Keratinocyte (primary cell): ENCODE results near the gene PNPLA7. TPM values are rescaled to one million over a fixed set of nuclear protein-coding genes. Genes with fewer than 3 reads are reported as not detected.

Source experiments
- DNase-seq: peaks from one replicate; pipeline ENCODE4 v3.0.0-alpha.2; 2011; ENCODE audit warnings: low read depth, missing footprints, low spot score
- FAIRE-seq: peaks from 2 replicates; lab custom pipeline; 2011; peaks lifted over from hg19 to GRCh38; lab: Jason Lieb, UNC
- H2AFZ ChIP-seq: 2 replicates; pipeline ENCODE4 v1.6.0; 2012; ENCODE audit warnings: low read length, control low read depth, inconsistent platforms; ENCODE audit not compliant: control insufficient read depth
- H3K27ac ChIP-seq: 2 replicates; pipeline ENCODE4 v1.5.1; 2011; ENCODE audit warnings: low read length; ENCODE audit not compliant: control insufficient read depth, insufficient read depth
- H3K27me3 ChIP-seq: 3 replicates; pipeline ENCODE4 v1.6.0; 2011; ENCODE audit warnings: low read length; ENCODE audit not compliant: control insufficient read depth, insufficient read depth; ENCODE audit errors: extremely low read depth
- H3K36me3 ChIP-seq, 2 experiments: 2 replicates in 1 of 2; 3 replicates in 1 of 2; pipeline ENCODE4 v1.5.1; 2011; ENCODE audit warnings: low read length in 2 of 2, mild to moderate bottlenecking in 1 of 2; ENCODE audit not compliant: control insufficient read depth in 2 of 2, insufficient read depth in 2 of 2; ENCODE audit errors: extremely low read depth in 1 of 2
- H3K4me1 ChIP-seq: 3 replicates; pipeline ENCODE4 v1.5.1; 2011; ENCODE audit warnings: low read length; ENCODE audit not compliant: control insufficient read depth, insufficient read depth; ENCODE audit errors: extremely low read depth
- H3K4me2 ChIP-seq: 3 replicates; pipeline ENCODE4 v1.6.0; 2011; ENCODE audit warnings: low read depth, low read length; ENCODE audit not compliant: control insufficient read depth, insufficient read depth; ENCODE audit errors: extremely low read depth
- H3K4me3 ChIP-seq, 3 experiments: fragments of 200-600 bp in 1 of 3; sonication (generic) in 1 of 3; 2 replicates in 2 of 3; 3 replicates in 1 of 3; pipeline ENCODE4 v1.5.1; 2011 to 2016; ENCODE audit warnings: low read length in 3 of 3, mild to moderate bottlenecking in 3 of 3, control low read depth in 2 of 3, inconsistent platforms in 1 of 3, low read depth in 1 of 3, mixed read lengths in 1 of 3, mixed run types in 1 of 3, moderate library complexity in 1 of 3; ENCODE audit not compliant: control insufficient read depth in 2 of 3, insufficient read depth in 2 of 3; ENCODE audit errors: extremely low read depth in 1 of 3
- H3K79me2 ChIP-seq: 2 replicates; pipeline ENCODE4 v1.6.0; 2012; ENCODE audit warnings: low read length; ENCODE audit not compliant: control insufficient read depth, insufficient read depth
- H3K9ac ChIP-seq: 3 replicates; pipeline ENCODE4 v1.6.0; 2011; ENCODE audit warnings: low read length; ENCODE audit not compliant: control insufficient read depth, insufficient read depth; ENCODE audit errors: extremely low read depth
- H3K9me1 ChIP-seq: 3 replicates; pipeline ENCODE4 v1.6.0; 2011; ENCODE audit warnings: low read length; ENCODE audit not compliant: control insufficient read depth, insufficient read depth; ENCODE audit errors: extremely low read depth
- H3K9me3 ChIP-seq: 2 replicates; pipeline ENCODE4 v1.5.1; 2012; ENCODE audit warnings: low read depth, low read length; ENCODE audit not compliant: control insufficient read depth
- H4K20me1 ChIP-seq: 3 replicates; pipeline ENCODE4 v1.6.0; 2011; ENCODE audit warnings: low read length; ENCODE audit not compliant: control insufficient read depth, insufficient read depth; ENCODE audit errors: extremely low read depth
- EZH2 ChIP-seq: IDR thresholded peaks from one replicate; pipeline ENCODE4 v1.6.1; 2012; ENCODE audit warnings: inconsistent platforms, mild to moderate bottlenecking, low read length, moderate library complexity
- dilution Hi-C: fragments of 300-500 bp; cut with MboI; formaldehyde crosslinking; loops from one replicate; pipeline ENCODE4 v1.7.0; 2020; ENCODE audit warnings: low sequenced_read_pairs; ENCODE audit not compliant: extremely low pct_ligation_motif_present
- polyA plus RNA-seq, 5 experiments: library from polyadenylated mRNA; depleted of rRNA in 3 of 5; stranded (reverse) in 3 of 5; stranded (forward) in 1 of 5; unstranded in 1 of 5; fragments of >200 nt; gene quantifications; 1 replicate in 1 of 5; 2 replicates in 3 of 5; 3 replicates in 1 of 5; pipeline versions ENCODE4 v1.2.1 to v1.2.3, GENCODE V29; 2011 to 2012; ENCODE audit warnings: missing spikeins in 2 of 5, low read depth in 1 of 5, low replicate concordance in 1 of 5
- TF ChIP-seq, protein P1 (sequence below), 3 experiments: IDR thresholded peaks in 1 of 3; conservative IDR thresholded peaks in 1 of 3; optimal IDR thresholded peaks in 1 of 3; 2 replicates in 2 of 3; 3 replicates in 1 of 3; pipeline versions ENCODE3 to v1.5.1; 2011; ENCODE audit warnings: low read length in 3 of 3, mild to moderate bottlenecking in 3 of 3, moderate library complexity in 2 of 3, control low read depth in 1 of 3, inconsistent platforms in 1 of 3; ENCODE audit not compliant: insufficient read depth in 2 of 3; ENCODE audit errors: extremely low read depth in 1 of 3

Gene PNPLA7
- polyA plus RNA-seq, 1 donor (not counting 4 experiments of a cell fraction or from before 2014, with no cell fraction given): 0.34 TPM

DNA sequence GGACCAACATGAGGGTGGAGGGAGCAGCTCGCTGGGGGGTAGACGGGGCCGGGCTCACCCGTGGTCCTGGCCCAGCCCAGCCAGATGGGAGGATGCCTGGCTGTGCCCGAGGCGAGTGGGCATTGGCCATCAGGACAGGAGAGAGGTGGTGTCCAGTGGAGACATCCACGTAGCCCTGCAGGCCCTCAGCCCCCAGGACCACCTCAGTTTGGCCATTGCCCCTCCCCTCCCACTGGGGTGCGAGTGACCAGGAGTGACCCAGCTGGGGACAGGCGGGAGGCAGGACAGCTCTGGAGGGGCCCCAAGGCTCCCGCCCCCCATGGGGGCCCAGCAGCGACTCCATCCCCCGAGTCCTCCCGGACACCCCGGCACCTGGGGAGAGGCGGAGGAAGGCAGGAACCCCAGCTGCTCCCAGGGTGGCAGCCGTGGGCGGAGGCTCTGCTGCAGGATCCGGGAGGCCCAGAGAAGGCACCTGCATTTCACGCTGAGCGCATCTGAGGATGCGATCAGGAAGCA lies 118.7 kb downstream of the PNPLA7 start:
- FAIRE-seq (no peak), DNase-seq (no peak)
- Histone ChIP-seq H3K4me2 (no peak overlapping the region), H3K79me2 (no peaks in the 10 kb centered on the region), H3K27me3 (peaks cover 9% of the 10 kb centered on the region), H3K9ac (no peak overlapping the region), H3K9me1 (no peaks in the 10 kb centered on the region), H3K9me3 (no peaks in the 10 kb centered on the region), H3K36me3 (no peaks in the 10 kb centered on the region), H3K27ac (no peak overlapping the region), H4K20me1 (no peaks in the 10 kb centered on the region), H2AFZ (no peak overlapping the region), H3K4me1 (no peaks in the 10 kb centered on the region), H3K4me3 (no peak overlapping the region)
- TF ChIP-seq, protein P1, sequence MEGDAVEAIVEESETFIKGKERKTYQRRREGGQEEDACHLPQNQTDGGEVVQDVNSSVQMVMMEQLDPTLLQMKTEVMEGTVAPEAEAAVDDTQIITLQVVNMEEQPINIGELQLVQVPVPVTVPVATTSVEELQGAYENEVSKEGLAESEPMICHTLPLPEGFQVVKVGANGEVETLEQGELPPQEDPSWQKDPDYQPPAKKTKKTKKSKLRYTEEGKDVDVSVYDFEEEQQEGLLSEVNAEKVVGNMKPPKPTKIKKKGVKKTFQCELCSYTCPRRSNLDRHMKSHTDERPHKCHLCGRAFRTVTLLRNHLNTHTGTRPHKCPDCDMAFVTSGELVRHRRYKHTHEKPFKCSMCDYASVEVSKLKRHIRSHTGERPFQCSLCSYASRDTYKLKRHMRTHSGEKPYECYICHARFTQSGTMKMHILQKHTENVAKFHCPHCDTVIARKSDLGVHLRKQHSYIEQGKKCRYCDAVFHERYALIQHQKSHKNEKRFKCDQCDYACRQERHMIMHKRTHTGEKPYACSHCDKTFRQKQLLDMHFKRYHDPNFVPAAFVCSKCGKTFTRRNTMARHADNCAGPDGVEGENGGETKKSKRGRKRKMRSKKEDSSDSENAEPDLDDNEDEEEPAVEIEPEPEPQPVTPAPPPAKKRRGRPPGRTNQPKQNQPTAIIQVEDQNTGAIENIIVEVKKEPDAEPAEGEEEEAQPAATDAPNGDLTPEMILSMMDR (optimal IDR thresholded peaks at IDR 0.05 in 1 of 3, IDR thresholded peaks at IDR 0.05 in 1 of 3, conservative IDR thresholded peaks at IDR 0.05 in 1 of 3; ENCODE audit: extremely low read depth in 1 of 3, insufficient read depth in 2 of 3, low read length in 3 of 3): no peak
- no peak for TF ChIP-seq EZH2
- dilution Hi-C loops: no loop called here

DNA sequence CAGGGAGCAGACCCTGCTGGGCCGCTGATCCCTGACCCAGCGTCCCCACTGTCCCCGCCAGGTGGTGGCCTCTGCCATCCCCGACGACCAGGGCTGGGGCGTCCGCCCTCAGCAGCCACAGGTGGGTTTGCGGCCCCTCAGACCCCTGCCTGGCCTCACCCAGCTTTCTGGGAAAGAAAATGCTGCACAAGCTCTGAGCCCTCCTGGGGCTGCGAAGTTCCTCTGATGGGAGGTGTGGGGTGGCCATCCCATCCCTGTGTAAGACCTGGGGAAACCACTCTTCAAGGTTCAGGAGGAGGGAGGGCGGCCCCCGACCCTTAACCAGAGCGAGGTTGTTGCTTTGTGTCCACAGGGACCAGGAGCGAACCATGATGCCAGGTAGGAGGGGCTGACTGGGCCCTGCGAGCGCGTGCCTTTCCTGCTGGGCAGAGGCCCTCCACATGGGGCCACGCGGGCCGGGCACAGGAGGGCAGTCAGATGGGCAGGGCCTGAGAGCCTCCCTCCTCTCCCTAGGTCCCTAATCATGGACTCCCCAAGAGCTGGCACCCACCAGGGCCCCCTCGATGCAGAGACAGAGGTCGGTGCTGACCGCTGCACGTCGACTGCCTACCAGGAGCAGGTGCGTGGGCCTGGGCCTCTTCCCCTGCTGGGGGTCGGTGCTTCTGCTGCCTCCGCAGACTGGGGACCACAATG lies 119.3 kb downstream of the PNPLA7 start:
- FAIRE-seq: no peak
- Histone ChIP-seq H3K27me3 (peaks cover 9% of the 10 kb centered on the region), H3K79me2 (no peaks in the 10 kb centered on the region), H3K9me3 (no peaks in the 10 kb centered on the region), H3K36me3 (no peaks in the 10 kb centered on the region), H4K20me1 (no peaks in the 10 kb centered on the region), H3K9me1 (no peaks in the 10 kb centered on the region), H3K4me1 (no peaks in the 10 kb centered on the region), H2AFZ (no peak overlapping the region), H3K4me2 (no peak overlapping the region), H3K4me3 (no peak overlapping the region), H3K9ac (no peak overlapping the region), H3K27ac (no peak overlapping the region)
- TF ChIP-seq, protein P1 (optimal IDR thresholded peaks at IDR 0.05 in 1 of 3, IDR thresholded peaks at IDR 0.05 in 1 of 3, conservative IDR thresholded peaks at IDR 0.05 in 1 of 3; ENCODE audit: extremely low read depth in 1 of 3, insufficient read depth in 2 of 3, low read length in 3 of 3): no peak
- no peak for TF ChIP-seq EZH2
- dilution Hi-C loops: no loop called here
- no peak for DNase-seq
